NT2/D1 (cell line): ENCODE measurements around the gene PIK3IP1.

ENCODE experiments used
- DNase-seq: peaks from one replicate; pipeline ENCODE4 v3.0.0-alpha.2; 2011; ENCODE audit warnings: low read depth, low spot score
- H3K27me3 ChIP-seq: 2 replicates; pipeline ENCODE4 v1.6.0; 2011; ENCODE audit warnings: mild to moderate bottlenecking; ENCODE audit not compliant: insufficient read length, insufficient read depth
- H3K36me3 ChIP-seq: 2 replicates; pipeline ENCODE4 v1.6.1; 2011; ENCODE audit warnings: mild to moderate bottlenecking, low read length, mixed read lengths; ENCODE audit not compliant: insufficient read depth, insufficient read length
- H3K4me1 ChIP-seq: 2 replicates; pipeline ENCODE4 v1.5.1; 2011; ENCODE audit not compliant: insufficient read depth, insufficient read length
- H3K4me3 ChIP-seq: 2 replicates; pipeline ENCODE4 v1.5.1; 2011; ENCODE audit warnings: low read depth; ENCODE audit not compliant: insufficient read length
- H3K9ac ChIP-seq: 2 replicates; pipeline ENCODE4 v1.6.0; 2011; ENCODE audit warnings: low read depth; ENCODE audit not compliant: insufficient read length
- H3K9me3 ChIP-seq: 2 replicates; pipeline ENCODE4 v1.5.1; 2011; ENCODE audit warnings: mild to moderate bottlenecking, low read length; ENCODE audit not compliant: insufficient read depth
- SUZ12 ChIP-seq: IDR thresholded peaks from 2 replicates; pipeline ENCODE4 v1.6.1; 2011; ENCODE audit not compliant: insufficient read length, insufficient read depth; ENCODE audit errors: extremely low read depth
- YY1 ChIP-seq: IDR thresholded peaks from 2 replicates; pipeline ENCODE4 v1.6.1; 2011; ENCODE audit not compliant: insufficient read length, insufficient read depth
- ZNF274 ChIP-seq: IDR thresholded peaks from 2 replicates; pipeline ENCODE4 v1.6.1; 2011; ENCODE audit warnings: mild to moderate bottlenecking, low read depth, low read length

Gene PIK3IP1

GRCh38 chr22:31271485-31271884 lies 20.8 kb downstream of the PIK3IP1 start:
- no peak for DNase-seq
- peaks cover 69% of the 10 kb centered on the region for H3K36me3 ChIP-seq

GRCh38 chr22:31271026-31271425 lies 21.3 kb downstream of the PIK3IP1 start:
- peaks cover 73% of the 10 kb centered on the region for H3K36me3 ChIP-seq
- no peak overlapping the region for H3K4me3 ChIP-seq

More at GRCh38 chr22:31271485-31271884, 20.8 kb downstream of the PIK3IP1 start:
- Histone ChIP-seq H3K4me3 (no peak overlapping the region), H3K9ac (no peak overlapping the region), H3K9me3 (no peaks in the 10 kb centered on the region), H3K27me3 (no peaks in the 10 kb centered on the region), H3K4me1 (peaks cover 8% of the 10 kb centered on the region)
- no peak for TF ChIP-seq SUZ12
- no peak for TF ChIP-seq ZNF274
- TF ChIP-seq YY1: no peak

GRCh38 chr22:31269892-31270579 lies 22.3 kb downstream of the PIK3IP1 start:
- Histone ChIP-seq H3K4me3 (no peak overlapping the region), H3K9ac (no peak overlapping the region), H3K36me3 (peaks cover 73% of the 10 kb centered on the region), H3K9me3 (no peaks in the 10 kb centered on the region), H3K27me3 (no peaks in the 10 kb centered on the region), H3K4me1 (peaks cover 8% of the 10 kb centered on the region)
- no peak for DNase-seq
- TF ChIP-seq ZNF274: no peak
- no peak for TF ChIP-seq SUZ12

More at GRCh38 chr22:31271026-31271425, 21.3 kb downstream of the PIK3IP1 start:
- DNase-seq: no peak
- H3K4me1 ChIP-seq: peaks cover 8% of the 10 kb centered on the region
- no peak overlapping the region for H3K9ac ChIP-seq
- no peak for TF ChIP-seq ZNF274
- no peak for TF ChIP-seq YY1
- no peak for TF ChIP-seq SUZ12
- H3K27me3 ChIP-seq: no peaks in the 10 kb centered on the region
- H3K9me3 ChIP-seq: no peaks in the 10 kb centered on the region

GRCh38 chr22:31268281-31268680 lies 24.0 kb downstream of the PIK3IP1 start:
- H3K9me3 ChIP-seq: no peaks in the 10 kb centered on the region
- no peak for DNase-seq
- H3K4me3 ChIP-seq: no peak overlapping the region
- no peaks in the 10 kb centered on the region for H3K27me3 ChIP-seq
- peaks cover 69% of the 10 kb centered on the region for H3K36me3 ChIP-seq
- no peak overlapping the region for H3K9ac ChIP-seq
- peaks cover 8% of the 10 kb centered on the region for H3K4me1 ChIP-seq
- TF ChIP-seq SUZ12 (no peak), YY1 (no peak), ZNF274 (no peak)

GRCh38 chr22:31263896-31264640 lies 28.2 kb downstream of the PIK3IP1 start:
- TF ChIP-seq SUZ12 (no peak), YY1 (no peak), ZNF274 (no peak)
- Histone ChIP-seq H3K9me3 (no peaks in the 10 kb centered on the region), H3K9ac (no peak overlapping the region), H3K27me3 (no peaks in the 10 kb centered on the region), H3K4me3 (no peak overlapping the region), H3K4me1 (no peaks in the 10 kb centered on the region), H3K36me3 (peaks cover 81% of the 10 kb centered on the region)
- no peak for DNase-seq

- TF ChIP-seq ZNF274: no peak
- TF ChIP-seq SUZ12: no peak
- no peak for TF ChIP-seq YY1
- Histone ChIP-seq H3K9ac (no peak overlapping the region), H3K4me1 (no peaks in the 10 kb centered on the region), H3K36me3 (peaks cover 84% of the 10 kb centered on the region), H3K27me3 (no peaks in the 10 kb centered on the region), H3K9me3 (no peaks in the 10 kb centered on the region), H3K4me3 (no peak overlapping the region)
- no peak for DNase-seq
Observed at GRCh38 chr22:31262312-31263133, 29.8 kb downstream of the PIK3IP1 start.
